UCSD-AML1 (cell line): Measurements from ENCODE around the gene KCNN4.

Experiments
- DNase-seq: peaks from one replicate; lab custom pipeline; 2025; ENCODE audit not compliant: unreplicated experiment; lab: John Stamatoyannopoulos, UW

The KCNN4 gene

DNA sequence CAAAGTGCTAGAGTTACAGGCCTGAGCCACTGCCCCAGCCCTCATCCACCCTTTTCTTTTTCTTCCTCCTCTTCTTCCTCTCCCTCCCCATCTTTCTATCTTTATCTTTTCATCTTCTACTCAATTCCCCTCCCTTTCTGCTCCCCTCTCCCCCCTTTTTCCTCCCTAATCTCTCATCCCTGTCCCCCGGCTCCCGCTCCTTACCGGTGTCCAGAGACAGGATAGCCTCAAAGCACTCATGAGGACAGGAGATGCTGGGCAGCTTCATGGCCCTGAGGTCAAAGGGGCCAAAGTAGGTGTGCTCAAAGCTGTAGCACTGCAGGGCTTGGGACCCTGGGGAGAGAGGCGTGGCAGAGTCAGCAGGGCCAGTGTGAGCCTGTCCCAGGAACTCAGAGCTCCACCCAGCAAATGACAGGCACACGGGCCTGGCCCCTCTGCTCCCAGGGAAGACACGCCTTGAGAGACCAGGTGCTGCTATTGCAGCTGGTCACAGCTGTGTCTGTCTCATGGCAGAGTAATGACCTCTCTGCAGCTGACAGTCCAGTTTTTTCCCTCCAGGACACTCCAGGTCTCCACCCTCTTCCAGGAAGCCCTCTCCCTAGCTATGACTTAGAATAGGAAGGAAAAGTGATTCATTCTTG, 18.8 kb upstream of the KCNN4 start:
- DNase-seq, result no peak

DNA sequence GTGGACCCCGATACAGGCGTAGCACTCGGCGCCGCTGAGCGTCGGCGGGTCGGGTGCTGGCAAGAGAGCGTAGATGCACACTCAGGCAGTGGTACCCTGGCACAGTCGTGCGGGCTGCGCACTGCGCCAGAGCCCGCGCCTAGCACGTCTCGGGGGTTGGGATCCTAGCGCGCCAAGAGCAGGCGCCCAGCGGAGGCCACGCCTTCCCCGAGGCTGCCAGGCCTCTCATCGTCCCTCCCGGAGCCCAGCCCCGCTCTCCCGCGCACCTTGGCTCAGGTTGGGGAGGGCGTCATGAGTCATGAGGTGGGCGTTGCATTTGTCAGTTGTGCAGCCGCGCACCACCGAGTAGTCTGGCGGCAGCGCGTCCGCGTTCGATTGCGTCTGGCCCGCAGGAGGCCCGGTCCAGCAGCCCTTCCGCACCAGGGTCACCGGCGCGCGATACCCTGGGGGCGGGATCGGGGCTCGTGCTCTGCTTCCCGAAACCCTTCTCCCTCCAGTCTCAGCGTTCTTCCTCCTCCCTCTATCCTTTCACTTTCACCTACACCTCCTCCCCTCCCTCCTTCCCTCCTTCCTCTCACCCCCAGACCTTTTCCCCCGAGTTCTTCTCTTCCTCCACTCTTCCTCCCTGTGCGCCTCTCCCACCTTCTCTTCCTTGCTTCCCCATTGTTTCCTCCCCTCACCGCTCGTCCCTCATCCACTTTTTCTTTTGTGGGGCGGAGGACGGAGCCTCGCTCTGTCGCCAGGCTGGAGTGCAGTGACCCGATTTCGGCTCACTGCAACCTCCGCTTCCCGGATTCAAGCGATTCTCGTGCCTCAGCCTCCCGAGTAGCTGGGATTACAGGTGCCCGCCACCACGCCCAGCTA, 18.0 kb upstream of the KCNN4 start:
- DNase-seq, result no peak

DNA sequence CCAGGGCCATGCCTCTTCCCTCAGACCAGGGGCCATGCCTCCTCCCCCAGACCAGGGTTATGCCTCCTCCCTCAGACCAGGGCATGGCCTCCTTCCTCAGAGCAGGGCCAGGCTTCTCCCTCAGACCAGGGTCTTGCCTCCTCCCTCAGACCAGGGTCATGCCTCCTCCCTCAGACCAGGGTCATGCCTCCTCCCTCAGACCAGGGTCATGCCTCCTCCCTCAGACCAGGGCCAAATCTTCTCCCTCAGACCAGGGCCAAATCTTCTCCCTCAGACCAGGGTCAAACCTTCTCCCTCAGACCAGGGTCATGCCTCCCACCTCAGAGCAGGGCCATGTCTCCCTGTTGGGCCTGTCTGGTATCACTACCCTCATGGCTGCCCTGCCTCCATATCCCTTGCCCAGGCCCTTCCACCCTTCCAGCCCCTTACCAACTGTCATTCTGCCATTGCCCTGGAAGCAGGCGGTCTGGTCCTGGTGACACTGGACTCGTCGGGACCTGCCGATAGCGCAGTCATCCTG, 17.3 kb upstream of the KCNN4 start:
- DNase-seq, result no peak

DNA sequence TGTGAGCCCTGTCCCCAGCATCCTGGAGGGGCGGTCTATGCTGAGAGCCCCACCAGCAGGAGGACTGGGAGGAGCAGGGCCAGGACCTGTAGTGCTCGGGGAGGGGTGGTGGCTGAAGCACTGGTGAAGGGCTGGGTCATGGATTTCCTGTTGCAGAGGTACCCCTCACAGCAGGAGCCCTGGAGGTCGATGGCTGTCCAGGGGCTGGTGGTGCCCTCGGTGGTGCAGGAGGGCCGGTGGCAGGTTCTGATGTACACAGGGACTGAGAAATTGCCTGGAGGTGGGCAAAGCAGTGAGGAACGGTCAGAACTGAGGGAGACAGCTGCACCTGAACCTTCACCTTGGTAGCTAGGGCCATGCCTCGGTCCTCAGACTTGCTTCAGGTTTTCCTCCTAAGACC, 16.8 kb upstream of the KCNN4 start:
- DNase-seq, result no peak

DNA sequence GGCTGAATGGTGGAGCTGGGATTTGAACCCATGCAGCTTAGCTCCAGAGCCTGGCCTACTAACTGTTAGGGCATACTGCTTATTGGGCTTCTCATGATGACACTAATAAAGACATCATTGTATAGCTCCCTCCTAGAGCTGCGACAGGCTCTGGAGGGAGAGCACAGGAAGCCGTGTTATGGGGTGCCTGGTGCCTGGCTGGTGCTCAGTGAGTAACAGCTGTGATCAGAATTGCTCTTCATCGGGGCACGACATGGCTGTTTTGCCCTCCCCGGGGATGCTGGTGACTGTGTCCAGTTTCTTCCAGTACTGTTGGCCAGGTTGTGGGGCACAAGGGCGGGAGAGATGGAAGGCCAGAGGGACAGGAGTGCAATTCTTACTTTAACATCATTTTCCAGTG, 16.3 kb upstream of the KCNN4 start:
- DNase-seq, result no peak

DNA sequence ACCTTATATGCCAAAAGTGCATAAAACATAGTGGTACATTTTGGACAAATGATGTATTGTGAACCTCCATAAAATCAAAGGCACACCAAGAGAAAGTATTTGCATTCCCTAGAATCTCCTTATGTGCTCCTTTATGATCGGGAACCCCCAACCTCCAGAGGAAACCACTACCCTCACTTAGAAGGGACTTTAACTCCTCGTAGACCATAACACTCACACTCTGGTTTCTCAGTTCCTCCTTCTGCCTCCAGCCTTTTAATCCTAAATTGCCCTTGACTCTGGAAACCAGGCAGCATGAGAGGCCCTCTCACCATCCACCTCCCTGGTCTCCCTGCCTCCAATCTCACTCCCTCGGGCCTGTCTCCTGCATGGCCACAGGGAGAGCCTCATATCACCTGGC, 9.8 kb upstream of the KCNN4 start:
- no peak for DNase-seq

DNA sequence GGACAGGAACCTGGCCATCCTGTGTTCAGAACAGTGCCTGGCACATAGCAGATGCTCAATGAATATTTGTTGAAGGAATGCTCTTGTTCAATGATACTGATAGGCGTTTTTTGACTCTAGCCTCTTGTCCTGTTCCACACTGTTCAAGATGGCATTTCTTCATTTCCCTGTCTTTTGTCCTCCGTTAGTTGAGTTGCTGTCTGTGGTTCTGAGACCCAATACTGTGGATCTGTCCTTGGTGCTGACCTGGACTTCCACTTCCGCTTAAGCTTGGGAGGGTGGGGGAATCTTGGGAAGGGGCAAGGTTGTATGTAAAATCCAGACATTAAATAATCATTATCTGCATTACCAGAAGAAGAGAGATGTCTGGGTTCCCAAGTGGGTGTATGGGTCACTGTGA, 8.3 kb upstream of the KCNN4 start:
- no peak for DNase-seq

DNA sequence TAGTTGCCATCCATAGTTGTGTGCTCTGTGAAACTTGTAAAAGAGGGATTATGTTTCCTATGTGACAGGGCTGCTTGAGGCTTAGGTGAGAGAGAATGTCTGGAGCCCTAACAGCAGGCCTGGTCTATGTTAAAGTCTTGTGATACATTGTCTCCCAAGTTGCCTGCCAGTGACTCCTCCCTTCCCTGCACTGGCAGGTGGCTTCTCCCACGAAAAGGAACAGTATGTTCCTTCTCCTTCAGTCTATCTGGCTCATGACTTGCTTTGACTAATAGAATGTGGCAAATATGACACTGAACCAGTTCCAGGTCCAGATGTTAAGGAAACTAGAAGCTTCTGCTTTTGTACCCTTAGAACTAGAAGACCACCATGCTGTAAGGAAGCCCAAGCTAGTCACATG, 5.9 kb upstream of the KCNN4 start:
- no peak for DNase-seq

DNA sequence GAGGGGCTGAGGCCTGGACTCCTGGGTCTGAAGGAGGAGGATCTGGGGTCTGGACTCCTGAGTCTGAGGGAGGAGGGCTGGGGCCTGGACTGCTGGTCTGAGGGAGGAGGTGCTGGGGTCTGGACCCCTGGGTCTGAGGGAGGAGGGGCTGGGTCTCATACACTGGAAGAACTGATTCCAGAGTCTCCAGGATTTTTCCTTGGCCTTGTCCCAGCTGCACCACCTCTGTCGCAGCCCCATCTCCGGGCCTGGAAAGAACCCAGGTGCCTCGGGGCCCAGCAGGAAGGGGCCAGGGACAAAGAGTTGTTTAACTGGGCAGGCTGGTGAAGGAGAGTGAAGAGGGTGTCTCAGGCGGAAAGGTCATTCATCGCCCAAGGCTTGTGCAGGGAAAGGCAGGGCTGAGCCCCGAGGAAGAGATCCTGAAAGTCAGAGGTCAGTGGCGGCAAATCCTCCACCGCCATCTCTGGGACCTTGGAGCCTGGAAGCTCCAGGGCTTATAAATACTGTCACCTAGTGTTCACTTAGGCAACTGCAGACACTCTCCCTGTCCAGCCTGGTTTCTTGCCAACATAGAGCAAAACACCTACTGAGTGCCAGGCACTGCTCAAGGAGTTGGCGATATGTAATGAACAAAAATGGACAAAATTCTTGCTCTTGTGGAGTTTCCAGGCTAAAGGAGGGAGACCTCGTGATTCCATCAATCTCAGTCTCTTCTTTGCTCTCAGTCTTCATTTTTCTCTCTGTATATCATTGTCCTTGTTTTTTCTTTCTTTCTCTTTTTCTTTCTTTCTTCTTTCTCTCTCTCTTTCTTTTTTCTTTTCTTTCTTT, 4.4 kb upstream of the KCNN4 start:
- peak; percentile 47 for DNase-seq

DNA sequence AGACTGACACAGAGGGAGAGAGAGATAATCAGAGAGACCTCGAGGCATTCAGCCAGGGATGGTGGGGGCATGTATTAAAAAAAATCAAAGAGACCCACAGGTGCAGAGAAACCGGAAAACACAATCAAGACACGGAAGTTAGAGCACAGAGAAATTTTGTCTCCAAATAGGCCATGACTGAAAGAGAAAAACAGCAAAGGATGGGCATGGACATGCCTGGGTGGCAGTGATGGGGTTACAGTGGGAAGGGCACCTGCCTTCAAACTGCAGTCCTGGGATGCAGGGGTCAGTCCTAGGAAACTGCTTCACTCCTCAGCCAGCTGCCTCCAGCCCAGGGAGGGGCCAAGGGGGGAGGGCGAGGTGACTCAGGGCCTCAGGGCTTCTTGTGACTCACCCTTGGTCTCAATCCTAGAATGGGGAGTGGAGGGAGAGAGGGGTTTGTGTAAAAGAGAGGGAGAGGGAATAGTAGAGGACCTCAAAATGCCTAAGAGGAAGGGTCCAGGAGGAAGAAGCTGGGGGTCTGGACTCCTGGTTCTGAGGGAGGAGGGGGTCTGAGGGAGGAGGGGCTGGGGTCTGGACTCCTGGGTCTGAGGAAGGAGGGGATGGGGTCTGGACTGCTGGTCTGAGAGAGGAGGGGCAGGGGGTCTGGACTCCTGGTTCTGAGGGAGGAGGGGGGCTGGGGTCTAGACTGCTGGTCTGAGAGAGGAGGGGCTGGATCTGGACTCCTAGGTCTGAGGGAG, 3.6 kb upstream of the KCNN4 start:
- peak; percentile 33 for DNase-seq

DNA sequence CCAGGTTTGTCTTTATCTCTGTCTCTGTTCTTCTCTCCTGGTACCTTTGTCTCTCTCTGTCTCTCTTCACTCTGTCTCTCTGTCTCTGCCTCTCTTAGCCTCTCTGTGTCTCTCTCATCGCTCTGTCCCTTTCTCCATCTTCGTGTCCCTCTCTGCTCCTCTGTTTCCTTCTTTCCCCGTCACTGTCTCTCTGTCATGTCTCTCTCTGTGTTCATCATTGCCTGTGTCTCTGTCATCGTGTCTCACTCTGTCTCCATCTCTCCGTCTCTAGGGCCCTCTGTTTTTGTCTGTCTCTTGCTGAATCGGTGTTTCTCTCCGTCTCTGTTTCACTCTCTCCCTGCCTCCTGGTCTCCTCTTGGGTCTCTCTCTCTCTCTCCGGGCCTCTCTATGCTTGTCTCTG, 2.9 kb upstream of the KCNN4 start:
- no peak for DNase-seq

DNA sequence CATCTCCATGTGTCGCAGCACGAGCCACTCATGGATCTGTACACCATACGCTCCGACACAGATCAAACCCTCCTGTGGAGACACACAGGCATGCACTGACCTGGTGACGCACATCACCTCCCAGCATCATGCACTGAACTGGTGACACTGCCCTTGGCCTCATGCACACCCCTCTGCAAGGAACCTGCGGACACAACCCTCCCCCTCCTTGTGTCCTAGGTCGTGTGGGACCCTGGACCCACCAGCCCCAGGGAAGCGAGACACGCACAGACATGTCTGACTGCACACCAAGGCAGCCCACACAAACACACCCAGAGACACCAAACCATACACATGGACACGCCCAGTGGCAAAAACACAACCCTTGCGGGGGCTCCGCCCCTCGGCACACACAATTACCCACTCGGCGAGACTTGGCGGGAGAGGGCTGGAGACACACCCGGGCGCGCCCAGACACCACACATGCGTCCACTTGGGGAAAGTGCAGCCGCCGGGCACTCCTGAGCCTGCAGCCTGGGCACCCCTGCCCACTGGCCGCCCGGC, 2.0 kb upstream of the KCNN4 start:
- no peak for DNase-seq

DNA sequence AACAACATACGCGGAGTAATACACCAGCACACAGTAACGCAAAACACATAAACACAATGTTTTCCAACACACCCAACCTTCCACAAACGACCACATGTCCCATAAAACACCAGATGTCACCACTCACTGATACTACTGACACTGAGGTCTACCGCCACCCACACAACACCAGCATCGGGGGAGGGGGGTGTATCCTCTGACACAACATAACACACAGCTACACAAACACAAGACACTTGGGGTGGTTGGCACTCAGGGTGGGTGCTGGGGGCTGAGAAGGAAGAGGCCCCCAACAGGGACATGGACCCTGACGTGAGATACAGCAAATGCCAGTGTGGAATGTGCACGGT, 1.5 kb upstream of the KCNN4 start:
- no peak for DNase-seq

DNA sequence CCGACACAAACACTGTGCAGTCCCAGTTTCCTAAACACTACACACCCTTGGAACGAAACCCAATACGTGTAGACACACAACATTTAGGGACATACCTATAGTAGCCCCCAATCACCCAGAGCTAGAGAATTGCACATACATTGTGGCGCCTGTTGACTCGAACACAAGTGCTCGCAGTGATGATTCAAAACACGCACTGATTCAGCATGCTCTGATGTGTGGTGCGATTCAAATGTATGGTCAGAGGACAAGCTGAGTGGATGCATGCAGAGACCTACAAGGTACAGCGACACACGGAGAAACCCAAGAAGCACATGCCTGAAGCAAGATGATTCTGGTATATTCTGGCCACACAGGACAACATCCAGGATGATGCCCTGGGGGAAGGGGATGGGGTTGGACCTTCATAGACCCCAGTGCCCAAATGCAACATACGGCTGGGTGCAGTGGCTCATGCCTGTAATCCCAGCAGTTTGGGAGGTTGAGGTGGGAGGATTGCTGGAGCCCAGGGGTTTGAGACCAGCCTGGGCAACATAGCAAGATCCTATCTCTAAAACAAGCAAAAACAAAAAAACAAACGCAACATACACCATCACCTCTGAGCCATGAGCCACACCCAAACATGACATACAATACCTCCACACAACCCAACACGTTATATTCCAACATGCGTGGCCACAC, 997 bp upstream of the KCNN4 start:
- no peak for DNase-seq

DNA sequence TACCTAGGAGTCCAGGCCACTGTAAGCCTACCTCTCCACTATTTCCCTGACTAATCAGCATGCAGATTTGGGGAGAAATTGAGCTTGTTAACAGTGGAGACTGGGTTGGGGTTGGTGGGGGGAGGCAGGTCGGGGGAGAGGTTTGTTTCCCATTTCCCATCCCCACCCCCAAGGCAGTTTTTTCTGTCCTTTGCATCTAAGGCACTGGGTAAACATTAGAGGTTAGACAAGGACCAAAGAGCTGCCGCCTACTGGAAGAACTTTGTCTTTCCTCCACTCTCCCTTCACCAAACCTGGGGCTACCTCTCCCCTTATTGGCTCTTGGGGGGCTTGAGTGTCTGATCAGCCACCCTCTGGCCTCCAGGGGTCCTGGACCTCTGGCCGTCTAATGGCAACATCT, 953 bp downstream of the KCNN4 start:
- peak; percentile 47 for DNase-seq

DNA sequence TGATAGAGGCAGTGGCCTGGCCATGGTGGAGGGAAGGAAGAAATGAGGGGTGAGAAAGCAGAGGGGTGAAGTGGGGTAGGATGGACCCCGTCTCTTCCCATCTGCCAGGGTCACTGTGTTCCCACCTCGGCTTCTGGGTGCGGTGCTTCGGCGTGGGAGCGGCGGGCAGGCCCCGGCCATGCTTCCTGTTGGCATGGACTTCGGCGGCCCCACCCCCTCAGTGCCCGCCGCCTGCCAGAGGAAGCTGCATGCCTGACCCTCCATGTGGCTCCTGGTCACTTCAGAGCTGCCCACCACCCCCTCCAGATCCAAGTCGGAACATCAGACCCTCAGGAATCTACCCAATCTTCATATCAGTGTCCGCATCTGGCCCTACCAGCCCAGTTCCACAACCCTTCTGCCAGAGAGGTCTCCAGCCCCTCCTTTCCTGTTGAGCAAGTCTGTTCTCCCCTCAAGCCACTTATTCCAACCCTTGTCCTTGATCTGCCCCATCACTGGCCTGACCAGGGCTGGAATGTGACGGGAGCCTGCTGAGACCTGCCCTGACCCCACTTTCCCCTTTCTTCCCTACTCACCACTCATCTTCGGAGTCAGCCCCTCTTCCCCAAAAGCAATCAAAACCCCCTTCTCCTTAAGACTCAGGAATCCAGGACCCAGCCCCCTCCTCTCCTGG, 1.5 kb downstream of the KCNN4 start:
- DNase-seq, result peak; percentile 57

DNA sequence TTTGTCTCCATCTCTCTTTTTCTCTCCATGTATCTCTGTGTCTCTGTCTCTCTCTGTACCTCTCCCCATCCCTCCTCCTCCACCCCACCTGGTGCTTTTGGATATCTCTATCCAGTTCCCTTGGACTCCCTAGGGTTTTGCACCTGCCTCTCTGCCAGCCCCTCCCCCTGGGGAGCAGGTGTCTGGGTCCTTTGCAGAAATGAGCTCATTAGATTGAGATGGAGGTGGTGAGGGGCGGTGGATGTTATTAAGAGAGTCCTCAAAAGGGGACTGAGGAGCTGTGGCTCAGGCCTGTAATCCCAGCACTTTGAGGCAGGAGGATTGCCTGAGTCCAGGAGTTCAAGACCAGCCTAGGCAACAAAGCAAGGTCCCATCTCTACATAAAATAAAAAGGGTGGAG, 2.1 kb downstream of the KCNN4 start:
- DNase-seq, result no peak

DNA sequence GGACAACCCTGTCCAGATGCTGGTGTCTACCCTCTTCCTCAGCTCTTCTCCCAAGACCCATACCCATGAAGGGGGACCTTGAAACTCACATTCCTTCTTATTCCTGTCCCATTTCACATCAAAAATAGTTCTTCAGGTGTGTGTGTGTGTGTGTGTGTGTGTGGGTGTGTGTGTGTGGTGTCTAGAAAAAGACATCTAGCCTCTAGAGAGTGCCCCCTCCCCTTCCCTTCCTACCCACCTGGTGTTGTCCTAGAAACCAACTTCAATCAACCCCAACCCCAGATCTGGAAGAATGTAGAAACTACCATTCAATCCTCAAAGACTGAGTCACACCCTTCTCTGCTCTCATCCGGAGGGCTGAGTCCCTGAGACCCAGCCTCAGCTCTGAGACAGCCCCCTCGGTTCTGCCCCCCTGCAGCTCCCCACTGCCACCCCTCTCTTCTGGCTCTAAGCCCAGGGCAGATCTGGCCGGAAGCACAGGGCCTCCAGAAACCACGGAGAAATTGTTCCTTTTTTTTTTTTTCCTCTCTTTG, 3.5 kb downstream of the KCNN4 start:
- DNase-seq, result peak; percentile 89

DNA sequence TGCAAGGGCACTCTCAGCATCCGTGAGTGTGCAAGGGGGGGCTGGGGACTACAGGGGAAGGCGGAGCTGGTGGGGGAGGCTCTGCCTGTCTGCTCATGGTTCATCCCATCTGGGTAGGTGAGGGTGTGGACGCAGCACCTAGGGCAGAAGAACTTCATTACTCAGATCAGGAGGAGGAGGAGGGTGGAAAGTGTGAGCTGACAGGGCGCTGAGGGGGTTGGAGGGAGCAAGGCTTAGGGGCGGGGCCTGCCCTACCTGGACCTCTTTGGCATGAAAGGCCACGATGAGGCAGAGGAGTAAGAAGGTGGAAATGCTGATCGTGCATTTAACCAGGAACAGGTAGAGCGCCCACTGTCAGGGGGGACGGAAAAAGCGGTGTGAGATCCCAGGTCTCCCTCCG, 4.5 kb downstream of the KCNN4 start:
- no peak for DNase-seq
